Measurements from ENCODE around the gene NECAB2.

NECAB2 gene

DNA sequence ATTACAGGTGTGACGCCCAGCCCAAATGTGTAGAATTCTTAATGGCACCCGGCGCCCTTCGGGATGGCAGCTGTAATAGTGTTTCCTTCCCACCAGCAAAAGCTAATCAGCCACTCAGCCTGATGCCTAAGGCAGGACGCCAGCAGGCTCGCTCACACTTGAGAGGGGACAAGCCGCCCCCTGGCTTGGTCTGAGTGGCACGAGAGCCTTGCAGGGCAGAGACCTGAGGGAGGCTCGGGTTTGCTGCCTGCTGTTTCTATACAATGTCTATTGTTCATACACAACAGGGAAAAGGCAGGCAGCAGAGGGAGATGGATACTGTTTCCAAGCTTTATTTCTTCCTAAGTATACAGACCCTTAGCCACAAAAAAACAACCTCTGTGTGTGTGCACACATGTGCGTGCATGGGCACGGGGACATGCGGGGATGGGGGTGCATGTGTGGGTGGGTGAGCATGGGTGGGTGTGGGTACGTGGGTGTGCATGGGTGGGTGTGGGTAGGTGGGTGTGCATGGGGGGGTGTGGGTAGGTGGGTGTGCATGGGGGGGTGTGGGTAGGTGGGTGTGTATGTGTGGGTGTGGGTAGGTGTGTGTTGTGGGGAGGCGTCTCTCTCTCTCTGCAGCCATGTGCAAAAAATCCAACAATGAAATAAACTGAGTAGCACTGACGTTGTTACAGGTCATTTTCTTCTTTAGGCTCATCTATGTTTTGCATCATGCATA lies 64.6 kb downstream of the NECAB2 start:
- Mint-ChIP-seq H3K9me3 (peaks cover 4% of the 10 kb centered on the region), H3K27me3 (ENCODE audit: low read depth) (peaks cover 9% of the 10 kb centered on the region), H3K27ac (no peak overlapping the region), H3K4me1 (ENCODE audit: low read depth) (peaks cover 5% of the 10 kb centered on the region), H3K4me3 (no peak overlapping the region), H3K36me3 (ENCODE audit: low read depth) (no peaks in the 10 kb centered on the region)
- DNase-seq (ENCODE audit: low spot score): no peak

DNA sequence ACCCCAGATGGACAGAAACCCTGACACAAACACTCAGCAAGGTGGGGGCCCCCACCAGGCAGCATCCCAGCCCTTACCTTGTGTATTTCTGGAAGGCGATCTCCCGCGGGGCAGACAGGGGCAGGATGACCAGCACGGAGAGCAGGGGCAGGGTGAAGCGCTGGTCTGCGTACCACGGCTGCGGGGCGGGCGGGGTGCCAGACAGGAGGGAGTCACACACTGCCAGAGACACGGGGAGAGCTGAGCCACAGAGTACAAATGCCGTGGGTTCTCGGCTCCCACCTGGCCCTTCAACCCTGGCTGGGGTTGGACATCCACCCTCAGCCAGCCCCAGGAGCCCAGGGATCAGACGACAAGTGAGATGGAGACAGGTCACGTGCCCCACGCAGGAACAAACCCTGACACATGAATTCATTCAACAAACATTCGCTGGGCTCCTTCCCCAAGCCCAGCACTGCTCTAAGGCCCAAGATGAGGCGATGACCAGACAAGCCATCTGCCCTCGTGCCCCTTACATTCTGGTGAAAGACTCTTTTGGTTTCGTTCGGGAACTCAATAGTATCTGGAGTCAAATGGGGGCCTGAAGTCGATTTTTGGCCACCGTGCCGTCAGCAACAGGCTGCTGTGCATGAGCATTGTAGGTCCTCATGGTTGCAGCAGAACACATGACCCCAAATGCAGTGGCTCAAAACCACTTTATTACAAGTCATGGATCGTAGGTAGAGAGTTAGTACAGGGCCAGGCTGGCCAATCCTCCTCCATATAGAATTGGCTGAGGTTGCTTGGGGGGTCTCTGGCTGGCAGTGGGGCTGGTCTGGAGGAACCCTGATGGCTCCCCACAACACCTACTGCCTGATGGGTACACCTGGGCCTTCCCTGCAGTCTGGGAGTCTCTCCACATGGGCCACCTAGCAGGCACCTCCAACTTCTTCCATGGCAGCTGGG lies 65.5 kb downstream of the NECAB2 start:
- H3K4me3 Mint-ChIP-seq: no peak overlapping the region
- H3K27me3 Mint-ChIP-seq (ENCODE audit: low read depth): peaks cover 4% of the 10 kb centered on the region
- DNase-seq (ENCODE audit: low spot score): no peak
- H3K9me3 Mint-ChIP-seq: peaks cover 4% of the 10 kb centered on the region
- H3K27ac Mint-ChIP-seq: no peak overlapping the region
- H3K36me3 Mint-ChIP-seq (ENCODE audit: low read depth): no peaks in the 10 kb centered on the region
- peaks cover 5% of the 10 kb centered on the region for H3K4me1 Mint-ChIP-seq (ENCODE audit: low read depth)

DNA sequence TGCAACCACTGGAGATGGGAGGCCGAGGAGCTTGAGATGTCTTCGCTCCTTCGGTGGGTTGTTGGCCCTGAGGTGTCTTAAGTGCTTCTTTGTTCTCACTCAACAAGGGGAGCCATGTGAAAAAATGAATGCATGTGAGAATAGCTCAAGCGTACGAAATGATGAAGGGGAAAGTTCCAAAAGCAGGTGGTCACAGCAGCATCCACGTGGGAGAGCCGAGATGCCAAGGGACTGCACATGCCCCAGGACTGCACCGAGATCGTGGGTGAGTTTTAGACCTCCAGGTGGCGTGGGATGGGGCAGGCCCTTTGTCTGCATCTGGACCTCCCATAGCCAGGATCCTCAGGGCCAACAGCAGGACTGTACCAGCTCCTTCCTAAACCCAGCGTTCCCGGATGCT lies 66.5 kb downstream of the NECAB2 start:
- H3K4me1 Mint-ChIP-seq (ENCODE audit: low read depth): peaks cover 3% of the 10 kb centered on the region
- no peak overlapping the region for H3K4me3 Mint-ChIP-seq
- no peak overlapping the region for H3K27ac Mint-ChIP-seq
- H3K27me3 Mint-ChIP-seq (ENCODE audit: low read depth): peaks cover 2% of the 10 kb centered on the region
- no peak for DNase-seq (ENCODE audit: low spot score)
- no peaks in the 10 kb centered on the region for H3K36me3 Mint-ChIP-seq (ENCODE audit: low read depth)
- H3K9me3 Mint-ChIP-seq: peaks cover 4% of the 10 kb centered on the region

DNA sequence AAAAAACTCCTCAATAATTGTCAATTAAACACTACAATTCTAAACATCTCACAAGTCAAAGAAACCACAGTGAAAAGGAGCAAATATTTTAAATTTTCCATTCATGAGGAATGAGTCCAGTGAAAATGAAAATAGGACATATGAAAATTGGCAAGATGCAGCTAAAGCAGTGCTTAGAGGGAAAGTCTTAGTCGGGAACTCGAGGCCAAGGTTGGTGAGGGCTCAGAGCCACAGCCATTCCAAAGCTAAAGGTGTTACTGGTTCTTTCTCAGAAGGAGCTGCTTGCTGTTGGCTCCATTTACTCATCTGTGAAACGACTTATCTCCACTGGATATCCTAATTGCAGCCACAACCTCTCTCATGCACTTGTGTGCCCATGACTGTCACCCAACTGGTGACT lies 68.1 kb downstream of the NECAB2 start:
- no peak for DNase-seq (ENCODE audit: low spot score)
- H3K4me1 Mint-ChIP-seq (ENCODE audit: low read depth): no peaks in the 10 kb centered on the region
- H3K27ac Mint-ChIP-seq: no peak overlapping the region
- H3K27me3 Mint-ChIP-seq (ENCODE audit: low read depth): no peaks in the 10 kb centered on the region
- H3K9me3 Mint-ChIP-seq: peaks cover 4% of the 10 kb centered on the region
- H3K36me3 Mint-ChIP-seq (ENCODE audit: low read depth): no peaks in the 10 kb centered on the region
- no peak overlapping the region for H3K4me3 Mint-ChIP-seq

DNA sequence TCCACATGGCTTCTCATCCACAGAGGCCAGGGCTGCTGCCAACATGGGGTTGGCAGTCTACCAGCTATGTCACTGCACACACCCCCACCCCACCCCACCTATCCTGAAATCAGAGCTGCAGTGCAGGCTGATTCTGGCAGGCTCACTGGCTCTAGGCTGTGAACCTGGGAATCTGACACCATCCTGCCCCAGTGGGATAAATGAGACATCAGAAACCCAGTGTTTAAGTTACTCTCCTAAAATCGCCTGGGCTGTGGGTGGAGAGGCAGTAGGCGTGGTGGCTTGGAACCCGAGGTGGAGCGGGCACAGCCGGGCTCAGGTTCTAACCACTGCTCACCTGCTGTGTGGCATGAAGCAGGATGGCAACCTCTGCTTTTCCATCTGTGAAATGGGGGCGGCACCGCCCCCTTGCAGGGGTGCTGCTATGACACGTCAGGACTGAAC lies 69.0 kb downstream of the NECAB2 start:
- no peaks in the 10 kb centered on the region for H3K27me3 Mint-ChIP-seq (ENCODE audit: low read depth)
- peaks cover 4% of the 10 kb centered on the region for H3K9me3 Mint-ChIP-seq
- no peaks in the 10 kb centered on the region for H3K36me3 Mint-ChIP-seq (ENCODE audit: low read depth)
- DNase-seq (ENCODE audit: low spot score): no peak
- H3K27ac Mint-ChIP-seq: no peak overlapping the region
- H3K4me1 Mint-ChIP-seq (ENCODE audit: low read depth): no peaks in the 10 kb centered on the region
- H3K4me3 Mint-ChIP-seq: no peak overlapping the region

DNA sequence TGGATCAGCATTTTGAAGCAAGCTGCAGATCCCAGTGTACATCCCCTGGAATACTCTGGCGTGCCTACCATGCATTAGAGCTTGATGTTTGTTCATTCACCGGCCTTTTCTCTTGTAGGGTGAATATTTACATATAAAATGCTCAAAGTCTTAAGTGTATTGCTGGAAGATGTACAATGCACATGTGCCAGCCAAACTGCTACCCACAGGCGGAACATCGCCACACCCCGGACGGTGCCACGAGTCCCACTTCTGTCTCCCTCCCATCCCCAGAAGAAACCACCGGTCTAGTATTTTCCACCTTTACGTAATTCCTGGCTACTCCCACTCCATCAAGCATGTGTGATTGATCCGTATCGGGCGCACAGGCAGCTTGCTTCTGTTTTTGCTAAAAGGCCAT lies 70.4 kb downstream of the NECAB2 start:
- Mint-ChIP-seq H3K4me1 (ENCODE audit: low read depth) (no peaks in the 10 kb centered on the region), H3K4me3 (no peak overlapping the region), H3K9me3 (peaks cover 4% of the 10 kb centered on the region), H3K27me3 (ENCODE audit: low read depth) (peaks cover 12% of the 10 kb centered on the region), H3K36me3 (ENCODE audit: low read depth) (no peaks in the 10 kb centered on the region), H3K27ac (no peak overlapping the region)
- no peak for DNase-seq (ENCODE audit: low spot score)

DNA sequence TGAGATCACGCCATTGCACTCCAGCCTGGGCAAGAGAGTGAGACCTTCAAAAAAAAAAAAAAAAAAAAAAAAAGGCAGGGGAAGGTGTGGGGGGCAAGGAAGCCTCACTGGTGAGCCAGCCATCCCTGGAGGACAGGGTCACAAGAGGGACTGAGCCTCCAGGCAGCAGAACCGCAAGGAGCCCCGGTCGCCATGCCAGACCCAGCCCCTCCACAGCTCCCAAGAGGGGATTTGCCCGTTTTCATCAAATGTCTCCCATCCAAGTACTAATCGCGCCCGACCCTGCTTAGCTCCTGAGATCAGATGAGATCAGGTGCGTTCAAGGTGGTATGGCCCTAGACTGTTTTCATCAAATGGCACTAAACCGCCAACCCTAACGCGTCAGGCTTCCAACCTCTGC lies 71.7 kb downstream of the NECAB2 start:
- no peaks in the 10 kb centered on the region for H3K36me3 Mint-ChIP-seq (ENCODE audit: low read depth)
- DNase-seq (ENCODE audit: low spot score): no peak
- peaks cover 4% of the 10 kb centered on the region for H3K9me3 Mint-ChIP-seq
- no peak overlapping the region for H3K27ac Mint-ChIP-seq
- H3K4me3 Mint-ChIP-seq: no peak overlapping the region
- peaks cover 21% of the 10 kb centered on the region for H3K27me3 Mint-ChIP-seq (ENCODE audit: low read depth)
- H3K4me1 Mint-ChIP-seq (ENCODE audit: low read depth): peaks cover 3% of the 10 kb centered on the region

DNA sequence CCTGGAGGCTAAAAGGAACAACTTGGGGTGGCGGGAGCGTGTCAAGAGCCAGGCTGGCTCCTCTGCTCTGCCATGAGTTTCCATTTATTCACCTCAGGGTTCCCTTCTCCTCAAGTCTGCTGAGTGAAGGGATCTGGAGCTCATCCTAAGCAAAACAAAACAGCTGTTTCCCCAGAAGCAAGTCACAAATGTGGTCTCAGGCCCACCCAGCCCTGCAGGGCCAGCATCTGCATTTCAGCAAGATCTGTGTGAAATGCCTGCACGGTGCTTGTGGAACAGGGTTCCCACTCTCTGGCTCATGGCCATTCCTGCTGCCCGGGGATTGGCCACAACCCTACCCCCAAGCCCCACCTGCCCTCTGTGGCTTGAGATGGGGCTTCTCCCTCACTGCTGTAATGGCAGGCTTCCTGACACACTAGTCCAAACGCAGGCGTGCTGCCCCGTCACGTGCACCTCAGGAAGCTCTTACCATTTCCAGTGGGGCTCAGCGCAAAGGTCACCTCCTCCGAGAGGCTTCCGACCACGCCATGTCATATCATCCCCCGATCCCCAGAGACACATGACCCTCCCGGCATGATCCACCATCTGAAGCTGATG lies 72.3 kb downstream of the NECAB2 start:
- Mint-ChIP-seq H3K27me3 (ENCODE audit: low read depth) (peaks cover 24% of the 10 kb centered on the region), H3K27ac (no peak overlapping the region), H3K9me3 (peaks cover 4% of the 10 kb centered on the region), H3K36me3 (ENCODE audit: low read depth) (no peaks in the 10 kb centered on the region), H3K4me3 (no peak overlapping the region), H3K4me1 (ENCODE audit: low read depth) (peaks cover 3% of the 10 kb centered on the region)
- no peak for DNase-seq (ENCODE audit: low spot score)

DNA sequence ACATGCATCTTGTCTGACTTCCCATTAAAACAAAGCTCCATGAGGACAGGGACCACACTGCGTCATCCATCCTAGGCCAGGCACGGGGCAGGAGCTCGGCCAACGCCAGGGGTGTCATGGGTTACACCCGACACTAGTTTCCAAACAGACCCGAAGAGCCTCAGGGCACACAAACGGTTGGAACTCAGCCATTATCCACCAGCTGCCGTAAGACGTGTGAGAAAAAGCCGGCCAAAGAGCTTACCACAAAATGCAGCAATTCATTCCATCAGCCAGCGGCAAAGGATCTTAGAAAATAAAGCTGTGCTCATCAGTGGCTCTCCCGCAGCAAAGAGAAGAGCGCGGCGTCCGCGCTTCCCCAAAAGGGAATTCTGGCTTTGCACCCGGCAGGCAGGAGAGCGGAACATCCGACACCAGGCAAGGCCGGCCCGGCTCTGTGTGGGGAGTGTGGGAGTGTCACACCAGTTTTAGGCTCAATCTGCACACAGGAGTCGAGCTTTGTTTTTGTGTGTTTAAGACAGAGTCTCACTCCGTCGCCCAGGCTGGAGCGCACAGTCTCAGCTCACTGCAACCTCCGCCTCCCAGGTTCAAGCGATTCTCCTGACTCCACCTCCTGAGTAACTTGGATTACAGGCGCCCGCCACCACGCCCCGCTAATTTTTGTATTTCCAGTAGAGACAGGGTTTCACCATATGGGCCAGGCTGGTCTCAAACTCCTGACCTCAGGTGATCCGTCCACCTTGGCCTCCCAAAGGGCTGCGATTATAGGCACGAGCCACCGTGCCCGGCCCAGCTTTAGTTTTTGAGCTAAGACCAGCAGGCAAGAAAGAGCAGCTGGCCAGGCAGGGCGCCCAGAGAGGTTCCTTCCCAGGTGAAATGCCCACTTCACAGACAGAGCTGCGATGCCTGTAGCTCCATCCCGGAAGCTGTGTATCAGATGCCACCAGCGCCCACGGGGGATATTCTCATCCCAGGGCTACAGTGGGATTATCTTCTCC lies 73.1 kb downstream of the NECAB2 start:
- Mint-ChIP-seq H3K36me3 (ENCODE audit: low read depth) (no peaks in the 10 kb centered on the region), H3K4me1 (ENCODE audit: low read depth) (peaks cover 3% of the 10 kb centered on the region), H3K4me3 (no peak overlapping the region), H3K27ac (no peak overlapping the region), H3K27me3 (ENCODE audit: low read depth) (peaks cover 24% of the 10 kb centered on the region), H3K9me3 (peaks cover under 1% of the 10 kb centered on the region)
- DNase-seq (ENCODE audit: low spot score): no peak

DNA sequence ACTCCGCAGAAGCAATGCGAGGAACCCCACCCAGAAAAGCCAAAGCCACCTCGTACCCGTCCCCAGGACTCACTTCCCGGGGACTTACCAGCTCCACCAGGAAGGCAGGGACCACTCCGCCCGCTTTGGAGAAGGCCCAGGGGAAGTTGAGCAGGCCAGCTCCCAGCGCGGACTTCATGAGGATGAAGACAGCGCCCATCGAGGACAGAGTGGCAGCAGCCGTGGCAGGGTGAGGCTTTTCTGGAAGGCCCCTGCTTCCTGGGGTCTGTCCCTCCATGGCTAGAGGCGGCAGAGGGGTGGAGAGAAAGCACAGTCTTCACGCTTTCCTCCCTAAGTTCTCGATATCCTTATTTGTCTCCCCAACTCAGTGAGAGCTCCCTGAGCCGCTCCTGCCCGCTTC lies 73.8 kb downstream of the NECAB2 start:
- H3K4me3 Mint-ChIP-seq: no peak overlapping the region
- H3K27ac Mint-ChIP-seq: no peak overlapping the region
- no peaks in the 10 kb centered on the region for H3K36me3 Mint-ChIP-seq (ENCODE audit: low read depth)
- DNase-seq (ENCODE audit: low spot score): no peak
- no peaks in the 10 kb centered on the region for H3K9me3 Mint-ChIP-seq
- peaks cover 3% of the 10 kb centered on the region for H3K4me1 Mint-ChIP-seq (ENCODE audit: low read depth)
- H3K27me3 Mint-ChIP-seq (ENCODE audit: low read depth): peaks cover 24% of the 10 kb centered on the region

DNA sequence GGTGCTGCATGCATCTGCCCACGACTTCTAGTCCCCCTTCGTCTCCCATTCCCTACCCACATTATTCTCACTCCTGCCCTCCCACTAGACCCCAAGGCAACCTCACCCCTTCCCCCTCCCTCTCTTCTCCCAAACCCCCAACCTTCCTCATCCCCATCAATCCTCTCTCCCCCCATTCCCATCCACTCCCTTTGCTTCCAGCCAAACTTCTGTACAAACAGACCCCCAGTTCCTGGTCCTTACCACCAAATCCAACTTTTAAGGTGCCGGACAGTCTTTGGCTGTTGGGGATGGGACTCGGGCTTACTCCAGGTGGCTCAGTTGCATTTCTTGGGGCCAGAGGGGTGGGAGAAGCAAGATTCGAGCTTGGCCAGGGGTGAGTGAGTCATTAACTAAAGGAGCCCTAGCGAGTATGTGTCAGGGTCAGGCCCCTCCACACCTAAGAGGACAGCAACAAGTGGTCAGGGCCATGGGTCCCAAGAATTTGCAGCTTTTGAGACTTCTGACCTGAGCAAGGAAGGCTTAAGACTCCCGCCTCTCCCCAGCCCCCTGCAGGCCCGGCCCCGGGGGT lies 74.3 kb downstream of the NECAB2 start, which contains the start of gene SLC38A8:
Gene SLC38A8 (minus strand): TSS at position 488 of the 571 bp plus-strand sequence. CDS start 638 bp downstream, outside the sequence.
- H3K4me3 Mint-ChIP-seq: no peak within 1 kb of the TSS
- H3K27me3 Mint-ChIP-seq (ENCODE audit: low read depth): peaks cover 24% of the 10 kb centered on the region
- DNase-seq (ENCODE audit: low spot score): no peak
- no peaks in the 10 kb centered on the region for H3K36me3 Mint-ChIP-seq (ENCODE audit: low read depth)
- H3K27ac Mint-ChIP-seq: no peak within 1 kb of the TSS
- H3K4me1 Mint-ChIP-seq (ENCODE audit: low read depth): peaks cover 3% of the 10 kb centered on the region
- no peaks in the 10 kb centered on the region for H3K9me3 Mint-ChIP-seq

DNA sequence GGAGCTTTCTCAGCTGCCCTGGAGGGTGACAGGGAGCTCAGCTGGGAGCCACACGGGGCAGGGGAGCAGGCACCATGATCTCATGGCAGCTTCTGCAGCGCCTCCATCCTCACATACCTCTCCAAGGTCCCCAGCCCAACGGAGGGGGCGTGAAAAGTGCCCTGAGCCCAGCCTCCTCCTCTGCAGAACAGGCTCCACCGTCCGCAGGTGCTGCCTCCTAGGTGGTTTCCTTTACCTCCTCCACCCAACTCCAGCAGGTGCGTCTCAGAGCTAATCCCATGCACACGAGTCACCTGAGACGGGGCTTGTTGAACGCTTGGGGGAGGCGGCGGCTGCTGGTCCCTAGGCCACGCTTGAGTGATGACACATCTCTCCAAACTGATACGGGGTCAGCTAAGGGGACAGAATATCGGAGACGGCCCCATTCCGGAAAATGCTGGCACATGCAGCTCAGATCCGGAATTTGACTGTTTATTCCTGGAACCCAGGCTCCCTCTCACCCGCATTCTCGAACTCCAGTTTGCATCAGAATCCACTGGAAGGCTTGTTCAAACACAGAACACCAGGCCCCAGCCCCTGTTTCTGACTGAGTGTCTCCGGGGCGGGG lies 74.9 kb downstream of the NECAB2 start:
- DNase-seq (ENCODE audit: low spot score): no peak
- no peaks in the 10 kb centered on the region for H3K9me3 Mint-ChIP-seq
- peaks cover 24% of the 10 kb centered on the region for H3K27me3 Mint-ChIP-seq (ENCODE audit: low read depth)
- H3K4me3 Mint-ChIP-seq: no peak overlapping the region
- H3K36me3 Mint-ChIP-seq (ENCODE audit: low read depth): no peaks in the 10 kb centered on the region
- H3K4me1 Mint-ChIP-seq (ENCODE audit: low read depth): peaks cover 3% of the 10 kb centered on the region
- no peak overlapping the region for H3K27ac Mint-ChIP-seq
